HL-60/S4 (cell line): ENCODE data around the gene TMEM30B.

ENCODE experiments used
- in situ Hi-C: fragments of 300-500 bp; cut with MboI; formaldehyde crosslinking; loops from 2 replicates; pipeline ENCODE4 v1.14.3; 2022; ENCODE audit warnings: low sequenced_read_pairs

The TMEM30B gene

DNA sequence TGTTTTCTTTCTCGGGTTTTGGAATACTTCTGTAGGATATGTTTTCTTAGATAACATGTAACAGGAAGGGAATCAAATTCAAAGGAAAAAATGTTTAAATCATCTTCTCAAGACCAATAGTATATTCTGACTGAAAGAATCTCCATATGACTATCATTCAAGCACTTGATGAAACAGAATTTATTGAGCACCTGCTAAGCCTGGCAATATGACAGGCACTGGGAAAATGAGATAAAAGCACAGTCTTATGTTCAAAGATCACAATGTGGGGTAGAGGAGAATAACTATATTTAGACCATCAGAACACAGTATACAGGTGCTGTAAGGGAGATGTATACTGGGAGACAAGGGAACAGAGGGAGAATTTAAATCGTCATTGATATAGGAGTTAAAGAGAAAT lies 19.1 kb upstream of the TMEM30B start:
- in situ Hi-C loops, result no loop called here

DNA sequence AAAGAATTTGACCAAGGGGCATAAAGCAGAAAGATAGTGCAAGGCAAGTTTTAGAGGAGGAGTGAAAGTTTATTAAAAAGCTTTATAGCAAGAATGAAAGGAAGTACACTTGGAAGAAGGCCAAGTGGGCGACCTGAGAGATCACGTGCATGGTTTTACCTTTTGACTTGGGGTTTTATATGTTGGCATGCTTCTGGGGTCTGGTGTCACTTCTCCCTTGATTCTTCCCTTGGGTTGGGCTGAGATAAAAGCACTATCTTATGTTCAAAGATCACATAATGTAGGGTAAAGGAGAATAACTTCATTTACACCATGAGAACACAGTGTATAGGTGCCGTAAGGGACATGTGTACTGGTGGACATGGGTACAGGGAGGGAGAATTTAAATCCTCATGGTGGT lies 17.7 kb upstream of the TMEM30B start:
- in situ Hi-C loops, result no loop called here

DNA sequence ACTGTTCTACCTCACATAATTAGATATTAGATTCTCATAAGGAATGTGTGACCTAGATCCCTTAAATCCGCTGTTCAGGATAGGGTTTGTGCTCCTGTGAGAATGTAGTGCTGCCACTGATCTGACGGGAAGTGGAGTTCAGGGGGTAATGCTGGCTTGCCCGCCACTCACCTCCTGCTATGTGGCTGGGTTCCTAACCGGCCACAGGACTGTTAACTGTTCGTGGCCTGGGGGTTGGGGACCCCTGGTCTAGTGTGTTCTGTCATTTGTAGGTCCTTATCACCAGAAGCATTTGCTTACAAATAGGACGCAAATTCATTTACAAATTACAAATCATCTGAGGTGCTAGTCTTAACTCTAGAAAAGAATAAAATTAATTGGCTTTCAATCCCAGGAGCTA lies 16.4 kb upstream of the TMEM30B start:
- in situ Hi-C loops, result no loop called here

DNA sequence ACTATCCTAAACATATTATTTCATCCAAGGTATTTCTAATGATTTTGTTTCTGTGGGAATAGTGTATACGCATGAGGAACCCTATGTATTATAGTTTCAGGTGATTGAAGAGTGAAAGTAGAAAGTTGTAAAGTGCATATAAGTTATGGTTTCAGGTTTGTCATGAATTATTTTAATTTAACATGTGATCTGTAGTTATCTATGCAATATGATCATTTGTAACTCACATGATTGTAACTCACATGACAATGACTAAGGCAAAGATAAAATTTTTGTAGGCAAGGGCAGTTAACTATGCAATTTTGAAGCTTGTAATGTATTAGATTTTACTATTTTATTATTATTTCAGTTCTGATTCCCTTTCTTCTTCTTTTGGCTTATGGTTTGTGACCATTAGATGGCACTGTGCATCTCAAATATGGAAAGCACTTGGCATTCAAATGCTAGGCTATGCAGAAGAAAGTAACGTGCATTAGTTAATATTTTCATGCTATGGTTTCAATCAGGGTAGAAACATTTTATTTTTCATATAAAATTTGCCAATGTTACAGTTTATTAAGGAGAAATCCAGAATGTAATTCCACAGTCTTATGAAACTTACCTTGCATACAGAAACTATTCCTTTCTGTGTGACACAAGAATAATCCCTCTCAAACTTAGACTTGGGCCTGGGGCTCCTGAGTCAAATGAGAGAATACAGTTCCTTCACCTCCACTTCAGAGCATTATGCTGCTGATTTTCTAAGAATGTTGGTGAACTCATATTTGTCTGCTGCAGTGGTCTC lies 15.8 kb upstream of the TMEM30B start:
- in situ Hi-C loops, result no loop called here

DNA sequence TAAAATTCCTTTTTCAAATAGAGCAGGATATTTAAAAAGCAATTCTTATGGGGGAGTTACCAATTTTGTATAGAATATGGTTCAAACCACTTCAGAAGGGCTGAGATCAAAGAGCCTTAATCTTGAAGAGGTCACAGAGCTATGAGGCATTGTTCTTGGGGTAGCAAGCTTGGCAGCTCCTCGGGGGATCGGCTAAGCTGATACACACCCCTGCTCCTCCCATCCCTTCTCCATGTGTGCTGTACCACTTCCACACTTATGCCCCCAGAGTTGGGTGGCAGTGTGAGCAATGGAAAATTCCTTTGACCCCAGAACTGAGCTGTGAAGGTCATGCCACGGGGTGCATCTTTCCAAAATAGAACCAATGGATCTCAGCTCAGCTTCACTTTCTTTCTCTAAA lies 15.0 kb upstream of the TMEM30B start:
- in situ Hi-C loops, result no loop called here

DNA sequence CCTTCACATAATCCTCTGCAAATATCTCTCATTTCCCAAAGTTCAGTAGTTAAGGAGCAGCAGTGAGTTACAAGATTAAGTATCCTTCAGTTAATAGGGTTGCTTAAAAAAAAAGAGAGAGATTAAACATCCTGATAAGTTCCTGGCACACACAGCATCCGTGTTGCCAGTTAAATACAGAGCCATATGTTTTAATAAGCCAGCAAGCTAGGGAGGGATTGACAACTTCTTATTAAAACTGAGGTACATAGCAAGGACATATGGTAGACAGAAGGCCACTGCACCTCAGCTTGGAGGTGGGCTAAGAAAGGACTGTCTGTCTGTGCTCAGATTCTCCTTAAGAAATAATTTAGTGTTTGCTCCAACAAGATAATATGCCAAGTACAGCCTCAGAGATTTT lies 9.6 kb upstream of the TMEM30B start:
- in situ Hi-C loops, result no loop called here

DNA sequence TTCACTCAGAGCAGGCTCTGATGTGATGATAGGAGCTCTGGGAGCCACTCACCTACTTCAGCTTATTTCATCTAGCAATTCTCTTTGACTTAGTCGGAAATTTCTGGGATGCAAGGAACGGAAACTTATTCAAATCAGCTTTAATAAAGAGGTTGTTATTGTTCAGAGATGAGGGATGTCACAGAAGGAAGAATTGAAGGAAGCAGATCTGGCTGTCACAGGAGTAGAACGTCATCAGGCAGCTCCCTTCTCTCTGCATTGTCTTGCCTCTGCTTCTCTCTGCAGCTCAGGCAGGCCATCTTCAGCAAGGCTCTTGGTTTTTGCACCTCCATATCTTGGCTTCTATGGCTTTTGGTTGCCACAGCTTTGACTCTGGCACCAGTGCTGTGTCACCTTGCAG lies 7.6 kb upstream of the TMEM30B start:
- in situ Hi-C loops, result no loop called here

DNA sequence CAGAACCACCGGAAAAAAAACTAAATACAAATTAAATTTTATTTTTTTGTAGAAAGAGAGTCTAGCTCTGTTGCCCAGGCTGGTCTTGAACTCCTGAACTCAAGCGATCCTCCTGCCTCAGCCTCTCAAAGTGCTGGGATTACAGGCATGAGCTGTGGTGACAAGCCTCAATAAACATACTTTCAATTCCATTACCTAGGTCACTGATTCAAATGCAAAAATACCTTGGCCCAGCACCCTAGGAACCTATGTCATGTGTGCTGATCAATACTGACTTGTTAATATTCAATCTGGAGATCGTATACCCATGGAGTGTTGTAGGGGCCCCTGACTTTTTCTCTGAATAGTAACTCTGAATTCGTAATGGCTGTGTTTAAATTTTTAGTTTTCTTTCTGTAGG lies 7.1 kb upstream of the TMEM30B start:
- in situ Hi-C loops, result no loop called here

DNA sequence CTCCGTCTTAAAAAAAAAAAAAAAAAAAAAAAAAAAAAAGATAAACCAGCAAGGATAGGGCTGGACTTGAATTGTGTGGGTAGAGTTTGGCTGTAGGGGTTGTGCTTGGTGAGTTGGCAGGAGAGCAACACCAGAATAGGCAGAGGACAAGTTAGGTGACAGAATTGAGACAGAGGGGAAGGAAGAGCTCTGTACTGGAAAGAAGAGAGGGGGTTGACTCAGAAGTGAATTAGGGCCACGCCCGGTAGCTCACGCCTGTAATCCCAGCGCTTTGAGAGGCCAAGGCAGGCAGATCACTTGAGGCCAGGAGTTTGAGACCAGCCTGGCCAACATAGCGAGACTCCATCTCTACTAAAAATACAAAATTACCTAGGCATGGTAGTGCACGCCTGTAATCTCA lies 6.1 kb upstream of the TMEM30B start:
- in situ Hi-C loops, result no loop called here

DNA sequence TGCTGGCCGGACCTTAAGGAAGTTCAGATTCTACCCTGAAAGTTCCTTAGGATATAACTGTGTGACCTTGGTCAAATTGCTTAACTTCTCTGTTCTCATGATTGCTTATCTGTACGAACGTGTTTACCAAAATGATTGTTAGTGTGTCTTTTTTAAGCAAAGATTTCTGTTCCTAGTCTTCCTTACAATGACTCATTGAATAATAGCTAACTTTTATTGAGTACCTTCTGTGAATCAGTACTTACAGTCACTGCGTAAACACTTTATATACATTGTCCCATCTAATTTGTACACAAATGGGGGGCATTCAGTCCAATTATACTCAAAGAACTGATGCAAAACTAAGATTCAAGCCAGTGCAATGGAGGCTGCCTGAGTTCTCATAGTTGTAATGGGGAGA lies 4.2 kb upstream of the TMEM30B start:
- in situ Hi-C loops, result no loop called here

DNA sequence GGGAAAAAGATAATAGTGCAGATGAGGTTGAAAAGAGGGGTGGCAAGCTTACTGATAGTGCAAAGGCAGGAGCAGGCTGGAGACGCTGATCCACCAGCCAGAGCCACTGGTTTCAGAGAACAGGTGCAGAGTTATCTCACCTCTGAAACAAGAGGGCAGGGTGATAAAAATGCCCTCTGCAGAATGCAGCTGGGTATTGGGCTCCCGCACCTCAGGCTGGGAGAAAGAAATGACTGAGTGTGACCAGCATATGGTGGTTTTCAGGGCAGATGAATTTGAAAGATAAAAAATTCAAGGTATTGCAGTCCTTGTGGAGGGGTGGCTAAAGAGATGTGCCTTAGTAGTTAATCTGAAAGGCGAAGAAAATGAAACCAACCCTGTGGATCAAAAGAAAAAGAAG lies 2.9 kb upstream of the TMEM30B start:
- in situ Hi-C loops, result no loop called here

DNA sequence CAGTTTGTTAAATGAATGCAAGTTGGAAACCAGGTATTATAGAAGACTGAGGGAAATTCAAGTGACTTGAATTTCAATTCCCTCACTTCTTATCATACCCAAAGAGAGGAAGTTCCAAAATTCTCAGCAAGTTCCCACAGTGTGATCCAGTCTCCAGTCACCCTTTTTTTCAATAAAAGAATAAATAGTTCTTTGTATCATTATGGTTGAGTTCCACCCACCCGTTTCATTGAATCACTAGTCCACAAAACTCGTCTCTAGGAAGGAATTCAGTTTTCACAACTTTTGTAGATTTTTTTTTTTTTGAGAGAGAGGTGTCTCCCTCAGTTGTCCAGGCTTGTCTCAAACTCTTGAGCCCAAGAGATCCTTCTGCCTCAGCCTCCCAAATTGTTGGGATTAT lies 1.6 kb upstream of the TMEM30B start:
- in situ Hi-C loops, result no loop called here

DNA sequence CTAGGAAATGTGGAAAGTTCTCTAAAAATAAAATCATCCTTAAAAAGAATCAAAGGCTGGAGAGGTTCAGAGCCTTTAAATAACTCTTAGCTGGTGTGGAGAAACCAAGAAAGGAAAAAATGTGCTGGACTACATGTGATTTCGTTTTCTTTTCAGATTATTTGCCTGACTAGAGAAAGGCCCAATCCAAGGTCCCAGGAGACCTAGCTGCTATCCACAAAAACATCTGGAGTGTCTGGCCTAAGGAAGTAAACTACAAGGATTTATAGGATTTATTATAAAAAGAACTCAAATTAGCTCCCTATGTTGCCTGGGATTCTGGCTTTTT lies 774 bp upstream of the TMEM30B start:
- in situ Hi-C loops, result no loop called here

DNA sequence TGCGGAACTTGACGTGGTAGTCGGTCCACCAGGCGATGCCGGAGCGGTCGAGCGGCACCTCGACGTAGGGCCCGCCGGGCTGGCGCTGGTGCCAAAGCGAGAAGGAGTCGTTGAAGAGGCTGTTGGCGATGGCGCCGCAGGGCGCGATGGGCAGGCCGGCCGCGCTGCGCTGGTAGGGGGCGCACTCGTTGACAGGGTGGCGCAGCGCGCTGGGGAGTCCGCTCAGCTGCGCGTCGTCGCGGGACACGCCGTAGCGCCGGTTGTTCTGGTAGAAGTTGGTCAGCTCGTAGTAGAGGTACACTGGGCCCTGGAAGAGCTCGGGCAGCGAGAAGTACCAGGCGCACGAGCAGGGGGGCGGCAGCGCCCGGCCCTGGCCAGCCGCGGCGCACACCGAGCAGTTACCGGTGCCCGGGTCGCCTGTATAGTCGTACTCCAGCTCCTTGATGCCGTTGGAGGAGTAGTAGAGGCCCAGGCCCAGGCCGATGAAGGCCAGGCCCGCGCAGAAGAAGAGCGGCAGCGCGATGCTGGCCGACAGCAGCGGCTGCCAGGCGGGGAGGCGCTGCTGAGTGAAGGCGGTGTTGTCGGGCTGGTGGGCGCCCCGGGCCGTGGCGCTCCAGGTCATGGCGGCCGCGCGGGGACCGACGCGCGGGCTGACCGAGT lies 482 bp downstream of the TMEM30B start:
- in situ Hi-C loops, result no loop called here

DNA sequence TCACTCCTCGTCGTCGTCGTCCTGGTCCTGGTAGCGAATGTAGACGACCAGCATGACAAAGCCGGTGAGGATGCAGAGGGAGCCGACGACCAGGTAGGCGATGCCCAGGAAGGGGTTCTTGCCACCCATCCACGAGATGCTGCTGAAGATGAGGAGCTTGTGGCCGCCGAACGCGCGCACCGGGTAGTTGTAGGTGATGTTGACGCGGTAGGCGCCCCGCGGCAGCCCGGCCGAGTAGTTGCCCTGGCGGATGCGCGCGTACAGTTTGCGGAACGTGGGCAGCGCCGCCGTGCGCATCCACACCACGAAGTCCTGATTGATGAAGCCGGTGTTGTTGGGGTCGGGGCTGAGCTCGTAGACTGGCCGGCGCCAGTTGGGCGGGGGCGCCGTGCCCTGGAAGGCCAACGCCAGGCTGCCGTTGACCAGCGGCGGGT lies 1.0 kb downstream of the TMEM30B start:
- in situ Hi-C loops, result no loop called here

DNA sequence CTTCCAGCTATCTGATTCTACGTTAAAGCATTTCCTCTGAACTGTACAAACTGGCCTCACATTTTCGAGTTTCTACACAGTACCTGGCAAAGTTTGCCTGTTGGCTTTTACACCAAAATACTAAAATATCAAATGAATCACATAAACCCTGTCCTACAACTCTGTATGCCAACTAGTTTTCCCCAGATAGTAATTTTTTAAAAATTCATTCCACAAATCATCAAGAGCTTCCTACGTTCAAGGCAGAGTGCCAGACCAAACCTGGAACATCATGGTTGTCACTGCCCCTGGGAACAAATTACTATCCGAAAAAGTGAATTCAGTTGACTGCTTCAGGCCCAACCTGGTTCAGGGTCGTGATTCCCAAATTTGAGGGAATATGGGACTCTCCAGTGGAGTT lies 2.1 kb downstream of the TMEM30B start:
- in situ Hi-C loops, result no loop called here

DNA sequence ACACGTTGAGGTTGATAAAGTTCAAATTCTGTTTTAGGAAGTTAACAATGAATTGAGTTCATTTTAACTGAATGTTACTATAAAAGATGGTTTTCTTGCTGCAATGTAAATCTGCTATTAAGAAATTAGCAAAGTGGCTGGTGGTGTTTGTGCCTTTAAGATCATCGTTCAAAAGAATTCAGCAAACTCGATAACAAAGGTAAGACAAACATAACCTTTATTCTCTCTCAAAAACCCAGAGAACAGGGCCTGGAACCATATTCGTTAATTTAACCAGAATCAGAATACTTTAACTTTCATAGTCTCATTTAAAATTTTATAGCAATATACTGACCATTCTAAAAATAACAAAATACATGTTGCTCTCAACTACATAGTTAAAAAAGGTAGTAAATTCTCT lies 3.4 kb downstream of the TMEM30B start:
- in situ Hi-C loops, result no loop called here

DNA sequence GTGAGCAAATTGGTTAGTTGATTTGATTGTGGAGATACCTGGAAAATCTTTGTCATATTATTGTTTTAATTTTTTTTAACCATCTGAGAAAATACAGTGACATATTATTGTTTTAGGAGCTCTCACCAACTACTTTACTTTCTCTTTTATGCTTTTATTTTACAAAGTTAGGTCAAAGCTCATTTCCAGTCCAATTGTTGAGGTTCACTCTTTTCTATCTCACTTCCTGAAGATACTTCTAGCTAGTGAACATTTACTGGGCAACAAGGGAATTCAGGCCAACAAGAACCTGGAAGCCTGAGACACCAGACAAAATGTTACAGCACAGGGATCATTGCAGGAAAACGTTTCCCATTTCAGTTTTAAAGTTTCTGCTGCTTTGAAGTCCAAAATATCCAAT lies 3.9 kb downstream of the TMEM30B start:
- in situ Hi-C loops, result no loop called here

DNA sequence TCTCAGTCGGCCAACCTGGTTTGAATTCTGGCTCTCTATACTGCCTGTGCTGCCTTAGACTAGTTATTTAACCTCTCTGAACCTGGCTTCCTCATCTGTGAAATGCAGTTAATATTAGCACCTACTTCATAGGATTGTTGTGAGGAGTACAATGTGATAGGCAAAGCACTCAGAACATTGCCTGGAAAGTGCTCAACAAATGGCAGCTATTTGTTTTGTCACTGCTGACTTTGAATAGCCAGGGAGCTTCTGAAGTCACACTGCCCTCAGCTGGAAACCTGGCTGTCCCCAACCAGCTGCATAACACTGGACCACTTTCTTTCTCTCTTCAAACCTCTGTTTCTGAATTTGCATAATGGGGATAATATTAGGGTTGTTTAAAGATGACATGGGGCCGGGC lies 9.6 kb downstream of the TMEM30B start:
- in situ Hi-C loops, result no loop called here

DNA sequence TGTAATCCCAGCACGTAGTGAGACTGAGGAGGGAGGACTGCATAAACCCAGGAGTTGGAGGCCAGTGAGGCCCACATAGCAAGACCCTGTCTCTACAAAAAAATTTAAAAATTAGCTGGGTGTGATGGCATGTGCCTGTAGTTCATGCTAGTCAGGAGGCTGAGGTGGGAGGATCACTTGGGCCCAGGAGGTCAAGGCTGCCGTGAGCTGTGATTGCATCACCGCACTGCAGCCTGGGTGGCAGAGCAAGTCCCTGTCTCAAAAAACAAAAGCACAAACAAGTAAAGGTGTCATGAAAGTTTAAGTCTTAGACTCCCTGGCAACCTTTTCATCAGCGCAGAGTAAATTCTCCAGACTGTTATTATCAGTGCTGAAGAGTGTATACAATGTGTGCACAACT lies 10.4 kb downstream of the TMEM30B start:
- in situ Hi-C loops, result no loop called here

DNA sequence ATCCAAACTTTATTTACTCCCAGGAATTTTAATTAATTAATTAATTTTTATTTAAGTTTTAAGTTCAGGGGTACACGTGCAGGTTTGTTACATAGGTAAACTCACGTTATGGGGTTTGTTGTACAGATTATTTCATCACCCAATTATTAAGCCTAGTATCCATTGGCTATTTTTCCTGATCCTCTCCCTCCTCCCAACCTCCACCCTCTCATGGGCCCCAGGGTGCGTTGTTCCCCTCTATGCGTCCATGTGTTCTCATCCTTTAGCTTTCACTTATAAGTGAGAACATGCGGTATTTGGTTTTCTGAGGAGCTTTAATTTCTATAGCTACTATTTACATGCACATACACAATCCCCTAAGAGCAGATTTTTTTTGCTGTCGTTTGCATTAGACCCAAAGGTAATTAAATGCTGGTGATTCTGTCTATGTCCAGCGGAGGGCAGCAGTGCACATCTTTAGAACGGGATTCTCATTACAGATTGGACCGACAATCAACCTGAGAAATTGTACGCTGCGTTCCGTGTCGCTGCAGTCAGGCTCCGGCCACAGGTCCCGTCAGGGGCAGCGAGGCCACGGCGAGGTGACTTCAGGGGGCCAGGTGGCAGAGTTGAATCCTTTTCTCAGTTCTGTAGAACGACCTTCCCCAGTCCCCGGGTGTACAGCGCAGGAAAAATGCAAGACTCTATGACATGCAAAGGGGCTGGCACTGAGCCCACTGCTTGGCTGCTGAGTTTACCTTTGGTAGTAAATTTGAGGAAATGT lies 11.6 kb downstream of the TMEM30B start:
- in situ Hi-C loops, result no loop called here

DNA sequence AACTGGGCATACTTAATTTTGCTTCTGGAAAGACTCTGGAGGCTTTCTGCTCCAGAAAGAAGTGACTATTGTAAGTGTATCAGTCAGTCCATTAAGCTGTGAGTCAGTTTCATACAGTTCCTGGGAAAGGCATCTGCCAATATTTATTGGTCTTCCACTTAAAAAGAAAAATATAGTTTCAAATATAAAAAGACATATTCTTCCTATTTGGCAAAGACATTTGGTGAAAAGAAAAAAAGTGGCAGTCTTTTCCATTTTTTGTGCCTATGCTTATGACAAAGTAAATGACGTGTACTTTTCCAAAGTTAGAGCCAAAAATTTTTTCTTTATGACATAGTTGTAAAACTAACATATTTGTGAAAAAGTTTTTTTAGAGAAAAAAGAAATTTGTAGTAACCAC lies 12.3 kb downstream of the TMEM30B start:
- in situ Hi-C loops, result no loop called here
